Neural progenitor cell (in vitro differentiated cells): ENCODE data around the gene ACOXL. TPM values are rescaled to one million over a fixed set of nuclear protein-coding genes. Genes with fewer than 3 reads are reported as not detected.

Source experiments
- DNase-seq: peaks from one replicate; pipeline ENCODE4 v3.0.0-alpha.2; 2016; ENCODE audit warnings: low spot score
- H2AFZ ChIP-seq: fragments of 200-600 bp; sonication (generic); replicated peaks from 2 replicates; pipeline ENCODE4 v1.6.1; 2016; ENCODE audit warnings: antibody characterized with exemption
- H3F3A ChIP-seq: fragments of 200-600 bp; sonication (generic); 2 replicates; pipeline ENCODE4 v1.6.1; 2016; ENCODE audit warnings: antibody characterized with exemption, low read depth
- H3K27ac ChIP-seq: fragments of 200-600 bp; sonication (generic); 2 replicates; pipeline ENCODE4 v1.5.1; 2016; ENCODE audit warnings: mild to moderate bottlenecking
- H3K27me3 ChIP-seq: fragments of 200-600 bp; sonication (generic); 2 replicates; pipeline ENCODE4 v1.6.1; 2016; ENCODE audit warnings: mild to moderate bottlenecking, moderate library complexity
- H3K36me3 ChIP-seq: fragments of 200-600 bp; sonication (generic); 2 replicates; pipeline ENCODE4 v1.5.1; 2016
- H3K4me1 ChIP-seq: fragments of 200-600 bp; sonication (generic); 2 replicates; pipeline ENCODE4 v1.6.1; 2016; ENCODE audit warnings: mixed run types
- H3K4me2 ChIP-seq: fragments of 200-600 bp; sonication (generic); 2 replicates; pipeline ENCODE4 v1.6.1; 2016
- H3K4me3 ChIP-seq: fragments of 200-600 bp; sonication (generic); 2 replicates; pipeline ENCODE4 v1.5.1; 2016
- H3K79me2 ChIP-seq: fragments of 200-600 bp; sonication (generic); 2 replicates; pipeline ENCODE4 v1.6.1; 2016; ENCODE audit warnings: low read depth
- H3K9ac ChIP-seq: fragments of 200-600 bp; sonication (generic); 2 replicates; pipeline ENCODE4 v1.6.1; 2016
- H3K9me3 ChIP-seq: fragments of 200-600 bp; sonication (generic); 2 replicates; pipeline ENCODE4 v1.5.1; 2016; ENCODE audit warnings: low read depth
- H4K20me1 ChIP-seq: fragments of 200-600 bp; sonication (generic); 2 replicates; pipeline ENCODE4 v1.6.1; 2016; ENCODE audit warnings: low read depth
- H3K27ac Mint-ChIP-seq: 3 replicates; pipeline ENCODE4 v1.8.0; 2021; ENCODE audit warnings: mixed read lengths
- H3K27me3 Mint-ChIP-seq: 2 replicates; pipeline ENCODE4 v1.8.0; 2022; ENCODE audit warnings: low read depth, mild to moderate bottlenecking, inconsistent platforms, moderate library complexity, mixed read lengths; ENCODE audit not compliant: insufficient read depth
- H3K36me3 Mint-ChIP-seq: 3 replicates; pipeline ENCODE4 v1.8.0; 2021; ENCODE audit warnings: mixed read lengths
- H3K4me1 Mint-ChIP-seq: 3 replicates; pipeline ENCODE4 v1.8.0; 2021; ENCODE audit warnings: mixed read lengths
- H3K4me3 Mint-ChIP-seq: 3 replicates; pipeline ENCODE4 v1.8.0; 2021; ENCODE audit warnings: mild to moderate bottlenecking, moderate library complexity, mixed read lengths
- H3K9me3 Mint-ChIP-seq: 3 replicates; pipeline ENCODE4 v1.8.0; 2020; ENCODE audit warnings: mixed read lengths
- EZH2 ChIP-seq: fragments of 200-600 bp; sonication (generic); IDR thresholded peaks from 2 replicates; pipeline ENCODE4 v1.6.1; 2017; ENCODE audit warnings: antibody characterized with exemption, mild to moderate bottlenecking, moderate library complexity
- EZH2phosphoT487 ChIP-seq: fragments of 200-600 bp; sonication (generic); IDR thresholded peaks from 2 replicates; pipeline ENCODE4 v1.6.1; 2017; ENCODE audit warnings: antibody characterized with exemption
- total RNA-seq: library from RNA; depleted of rRNA; stranded (reverse); fragments of >200 nt; gene quantifications from 2 replicates; pipeline ENCODE4 v1.2.3, GENCODE V29; 2015; ENCODE audit warnings: low replicate concordance
- TF ChIP-seq, protein P1 (sequence below): fragments of 200-600 bp; sonication (generic); IDR thresholded peaks from 2 replicates; pipeline ENCODE4 v1.5.1; 2017; ENCODE audit warnings: antibody characterized with exemption, mild to moderate bottlenecking

The ACOXL gene
- total RNA-seq, 1 donor from 2014 or later = 2.9 TPM

- no peak for TF ChIP-seq EZH2
- TF ChIP-seq, protein P1, sequence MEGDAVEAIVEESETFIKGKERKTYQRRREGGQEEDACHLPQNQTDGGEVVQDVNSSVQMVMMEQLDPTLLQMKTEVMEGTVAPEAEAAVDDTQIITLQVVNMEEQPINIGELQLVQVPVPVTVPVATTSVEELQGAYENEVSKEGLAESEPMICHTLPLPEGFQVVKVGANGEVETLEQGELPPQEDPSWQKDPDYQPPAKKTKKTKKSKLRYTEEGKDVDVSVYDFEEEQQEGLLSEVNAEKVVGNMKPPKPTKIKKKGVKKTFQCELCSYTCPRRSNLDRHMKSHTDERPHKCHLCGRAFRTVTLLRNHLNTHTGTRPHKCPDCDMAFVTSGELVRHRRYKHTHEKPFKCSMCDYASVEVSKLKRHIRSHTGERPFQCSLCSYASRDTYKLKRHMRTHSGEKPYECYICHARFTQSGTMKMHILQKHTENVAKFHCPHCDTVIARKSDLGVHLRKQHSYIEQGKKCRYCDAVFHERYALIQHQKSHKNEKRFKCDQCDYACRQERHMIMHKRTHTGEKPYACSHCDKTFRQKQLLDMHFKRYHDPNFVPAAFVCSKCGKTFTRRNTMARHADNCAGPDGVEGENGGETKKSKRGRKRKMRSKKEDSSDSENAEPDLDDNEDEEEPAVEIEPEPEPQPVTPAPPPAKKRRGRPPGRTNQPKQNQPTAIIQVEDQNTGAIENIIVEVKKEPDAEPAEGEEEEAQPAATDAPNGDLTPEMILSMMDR = no peak
- no peak for TF ChIP-seq EZH2phosphoT487
- Mint-ChIP-seq H3K9me3 (no peaks in the 10 kb centered on the region), H3K4me1 (peaks cover 24% of the 10 kb centered on the region), H3K36me3 (peaks cover 67% of the 10 kb centered on the region), H3K27me3 (no peaks in the 10 kb centered on the region), H3K4me3 (no peak overlapping the region), H3K27ac (no peak overlapping the region)
- Histone ChIP-seq H3K9ac (no peak overlapping the region), H3K4me2 (peak overlapping the region; percentile 21), H3K36me3 (peaks cover 31% of the 10 kb centered on the region), H3F3A (no peaks in the 10 kb centered on the region), H3K27ac (no peak overlapping the region), H3K4me1 (peaks cover 26% of the 10 kb centered on the region), H2AFZ (no peak overlapping the region), H3K9me3 (no peaks in the 10 kb centered on the region), H3K27me3 (no peaks in the 10 kb centered on the region), H3K4me3 (no peak overlapping the region), H3K79me2 (peaks cover 100% of the 10 kb centered on the region), H4K20me1 (peaks cover 99% of the 10 kb centered on the region)
- no peak for DNase-seq
Observed at GRCh38 chr2:111135237-111135909, 403.0 kb downstream of the ACOXL start.

DNA sequence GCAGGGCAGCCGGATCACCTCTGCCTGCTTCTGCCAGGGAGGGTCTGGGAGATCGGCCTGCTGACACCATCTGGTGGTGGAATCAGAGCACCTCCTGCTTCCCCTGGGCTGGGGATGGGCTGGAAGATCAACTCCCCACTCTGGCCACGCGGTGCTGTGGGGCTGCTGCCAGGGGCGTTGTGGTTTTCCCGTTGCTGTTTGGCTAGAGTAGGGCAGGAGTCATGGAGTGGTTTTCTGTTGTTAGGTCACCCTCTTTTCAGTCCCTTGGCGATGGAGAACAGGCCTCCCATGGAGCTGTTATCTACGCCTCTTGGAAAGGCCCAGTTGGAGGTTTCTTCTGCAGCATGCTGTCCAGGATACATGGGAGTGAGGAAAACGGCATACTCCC, 403.5 kb downstream of the ACOXL start:
- no peaks in the 10 kb centered on the region for H3F3A ChIP-seq
- H3K27ac ChIP-seq = no peak overlapping the region
- H3K9me3 ChIP-seq = no peaks in the 10 kb centered on the region
- peaks cover 100% of the 10 kb centered on the region for H3K79me2 ChIP-seq
- Mint-ChIP-seq H3K9me3 (no peaks in the 10 kb centered on the region), H3K36me3 (peaks cover 67% of the 10 kb centered on the region), H3K27ac (no peak overlapping the region), H3K27me3 (no peaks in the 10 kb centered on the region), H3K4me3 (no peak overlapping the region), H3K4me1 (peaks cover 24% of the 10 kb centered on the region)
- H3K4me3 ChIP-seq = no peak overlapping the region
- peak; percentile 27 for DNase-seq
- H4K20me1 ChIP-seq = peaks cover 99% of the 10 kb centered on the region
- H3K9ac ChIP-seq = no peak overlapping the region
- TF ChIP-seq EZH2phosphoT487 (no peak), EZH2 (no peak)
- TF ChIP-seq, protein P1 = peak; percentile 22
- H3K4me1 ChIP-seq = peaks cover 26% of the 10 kb centered on the region
- H3K36me3 ChIP-seq = peaks cover 34% of the 10 kb centered on the region
- H2AFZ ChIP-seq = no peak overlapping the region
- no peaks in the 10 kb centered on the region for H3K27me3 ChIP-seq
- H3K4me2 ChIP-seq = peak overlapping the region; percentile 21

- Histone ChIP-seq H3K36me3 (peaks cover 21% of the 10 kb centered on the region), H4K20me1 (peaks cover 96% of the 10 kb centered on the region), H3K9ac (no peak overlapping the region), H3K27me3 (no peaks in the 10 kb centered on the region), H3K79me2 (peaks cover 94% of the 10 kb centered on the region), H3F3A (no peaks in the 10 kb centered on the region), H3K9me3 (no peaks in the 10 kb centered on the region), H2AFZ (no peak overlapping the region), H3K27ac (no peak overlapping the region), H3K4me2 (no peak overlapping the region), H3K4me1 (peaks cover 15% of the 10 kb centered on the region), H3K4me3 (no peak overlapping the region)
- Mint-ChIP-seq H3K27me3 (peaks cover 2% of the 10 kb centered on the region), H3K4me3 (no peak overlapping the region), H3K9me3 (no peaks in the 10 kb centered on the region), H3K4me1 (peaks cover 28% of the 10 kb centered on the region), H3K27ac (no peak overlapping the region), H3K36me3 (peaks cover 53% of the 10 kb centered on the region)
- no peak for DNase-seq
- TF ChIP-seq EZH2 (no peak), EZH2phosphoT487 (no peak)
- TF ChIP-seq, protein P1 = no peak
Observed at GRCh38 chr2:111138839-111139238, 406.5 kb downstream of the ACOXL start.
